Natural killer cell (primary cell): ENCODE measurements around the gene COL15A1. TPM values are rescaled to one million over a fixed set of nuclear protein-coding genes. Genes with fewer than 3 reads are reported as not detected.

Experiments
- ATAC-seq, 3 donors: fragments of 150-1000 bp in 2 of 3; fragments of 200-7000 bp in 1 of 3; cut with Tn5 transposase; 1 replicate in 1 of 3; 2 replicates in 2 of 3; pipeline ENCODE4 v1.10.0; 2021; ENCODE audit warnings: mild to moderate bottlenecking in 2 of 3, moderate library complexity in 2 of 3
- DNase-seq, 2 donors: peaks; one replicate each; pipeline versions ENCODE4 v3.0.0 to v3.0.0-alpha.2; 2013 to 2021; ENCODE audit warnings: mixed read lengths in 1 of 2
- H3K27ac ChIP-seq: one replicate; pipeline ENCODE4 v1.5.1; 2013; ENCODE audit warnings: mild to moderate bottlenecking, low read length
- H3K27me3 ChIP-seq: one replicate; pipeline ENCODE4 v1.6.1; 2013; ENCODE audit warnings: low read length; ENCODE audit not compliant: control insufficient read depth, insufficient read depth
- H3K36me3 ChIP-seq: one replicate; pipeline ENCODE4 v1.6.1; 2013; ENCODE audit warnings: low read length; ENCODE audit not compliant: control insufficient read depth, insufficient read depth
- H3K4me1 ChIP-seq: one replicate; pipeline ENCODE4 v1.6.1; 2013; ENCODE audit warnings: low read length; ENCODE audit not compliant: control insufficient read depth, insufficient read depth
- H3K4me3 ChIP-seq: one replicate; pipeline ENCODE4 v1.5.1; 2013; ENCODE audit warnings: low read length
- H3K9me3 ChIP-seq: one replicate; pipeline ENCODE4 v1.6.1; 2013; ENCODE audit warnings: low read length; ENCODE audit not compliant: control insufficient read depth, insufficient read depth
- H3K27ac Mint-ChIP-seq, 2 donors: one replicate each; pipeline ENCODE4 v1.8.0; 2022; ENCODE audit warnings: mild to moderate bottlenecking in 2 of 2, mixed read lengths in 2 of 2, moderate library complexity in 1 of 2
- H3K27me3 Mint-ChIP-seq, 2 donors: one replicate each; pipeline ENCODE4 v1.8.0; 2022; ENCODE audit warnings: low read depth in 2 of 2, mixed read lengths in 2 of 2
- H3K36me3 Mint-ChIP-seq: one replicate; pipeline ENCODE4 v1.8.0; 2022; ENCODE audit warnings: mixed read lengths
- H3K4me1 Mint-ChIP-seq, 2 donors: one replicate each; pipeline ENCODE4 v1.8.0; 2022; ENCODE audit warnings: mixed read lengths in 2 of 2
- H3K4me3 Mint-ChIP-seq: one replicate; pipeline ENCODE4 v1.8.0; 2022; ENCODE audit warnings: mild to moderate bottlenecking, moderate library complexity, mixed read lengths
- H3K9me3 Mint-ChIP-seq, 2 donors: one replicate each; pipeline ENCODE4 v1.8.0; 2022; ENCODE audit warnings: mixed read lengths in 2 of 2
- CTCF ChIP-seq: fragments of 200-600 bp; IDR thresholded peaks from one replicate; pipeline ENCODE4 v1.8.0; 2022; ENCODE audit warnings: antibody characterized with exemption
- WGBS: methylation state at CpG from one replicate; pipeline ENCODE4 v1.1.7; 2013; ENCODE audit warnings: missing lambda C conversion rate; ENCODE audit not compliant: insufficient coverage; 5-methylcytosine and 5-hydroxymethylcytosine counted together
- intact Hi-C: fragments of 100-400 bp; cut with micrococcal nuclease; formaldehyde crosslinking; loops from one replicate; pipeline ENCODE4 v1.14.2; 2022
- total RNA-seq, 4 donors: library from RNA; stranded (reverse); fragments of 120-200 nt in 1 of 4; gene quantifications; one replicate each; pipeline versions ENCODE4 v1.2.3 to v1.2.4, GENCODE V29; 2013 to 2022

Gene COL15A1
- total RNA-seq, 3 donors from 2014 or later (not counting 1 experiment from before 2014, with no cell fraction given), result 0.18 to 0.82 (median 0.19) TPM

GRCh38 chr9:99050924-99051323, 107.2 kb downstream of the COL15A1 start:
- H3K36me3 Mint-ChIP-seq, result no peaks in the 10 kb centered on the region
- peaks cover 0 to 2% of the 10 kb centered on the region in 2 donors for H3K9me3 Mint-ChIP-seq
- WGBS, result 93% methylated on average over 4 of the region's 4 CpGs
- H3K27ac Mint-ChIP-seq, result no peak overlapping the region
- Histone ChIP-seq H3K9me3 (no peaks in the 10 kb centered on the region), H3K4me3 (no peak overlapping the region), H3K4me1 (peaks cover 88% of the 10 kb centered on the region), H3K27me3 (no peaks in the 10 kb centered on the region), H3K36me3 (no peaks in the 10 kb centered on the region), H3K27ac (no peak overlapping the region)
- intact Hi-C loops, result loop anchor here (10.0 kb wide), 1 partner anchor 774 kb away; the partner anchor contains the start of gene NR4A3
- DNase-seq (no peak), ATAC-seq (no peak)
- H3K4me3 Mint-ChIP-seq, result no peak overlapping the region
- H3K27me3 Mint-ChIP-seq, result no peaks in the 10 kb centered on the region
- peaks cover 77 to 85% of the 10 kb centered on the region in 2 donors for H3K4me1 Mint-ChIP-seq
- TF ChIP-seq CTCF, result no peak

GRCh38 chr9:99051406-99051805, 107.7 kb downstream of the COL15A1 start:
- no peak overlapping the region for H3K27ac Mint-ChIP-seq
- intact Hi-C loops, result loop anchor here (10.0 kb wide), 1 partner anchor 773 kb away; the partner anchor contains the start of gene NR4A3
- Histone ChIP-seq H3K27me3 (no peaks in the 10 kb centered on the region), H3K36me3 (no peaks in the 10 kb centered on the region), H3K4me1 (peaks cover 88% of the 10 kb centered on the region), H3K27ac (no peak overlapping the region), H3K4me3 (no peak overlapping the region), H3K9me3 (no peaks in the 10 kb centered on the region)
- TF ChIP-seq CTCF, result no peak
- ATAC-seq (no peak), DNase-seq (no peak)
- H3K36me3 Mint-ChIP-seq, result peaks cover 1% of the 10 kb centered on the region
- H3K27me3 Mint-ChIP-seq, result no peaks in the 10 kb centered on the region
- peaks cover 0 to 2% of the 10 kb centered on the region in 2 donors for H3K9me3 Mint-ChIP-seq
- H3K4me1 Mint-ChIP-seq, result peaks cover 77 to 86% of the 10 kb centered on the region in 2 donors
- no peak overlapping the region for H3K4me3 Mint-ChIP-seq
- WGBS, result 97% methylated on average over 3 of the region's 3 CpGs

GRCh38 chr9:99051851-99052250, 108.1 kb downstream of the COL15A1 start:
- no peak overlapping the region for H3K27ac Mint-ChIP-seq
- 80% methylated on average over 4 of the region's 4 CpGs for WGBS
- intact Hi-C loops, result loop anchor here (10.0 kb wide), 1 partner anchor 773 kb away; the partner anchor contains the start of gene NR4A3
- Histone ChIP-seq H3K4me3 (no peak overlapping the region), H3K27ac (peak overlapping the region; percentile 54), H3K4me1 (peaks cover 86% of the 10 kb centered on the region), H3K36me3 (no peaks in the 10 kb centered on the region), H3K9me3 (no peaks in the 10 kb centered on the region), H3K27me3 (no peaks in the 10 kb centered on the region)
- TF ChIP-seq CTCF, result no peak
- H3K9me3 Mint-ChIP-seq, result peaks cover 0 to 5% of the 10 kb centered on the region in 2 donors
- peaks cover 77 to 86% of the 10 kb centered on the region in 2 donors for H3K4me1 Mint-ChIP-seq
- DNase-seq (no peak), ATAC-seq (no peak)
- no peaks in the 10 kb centered on the region for H3K27me3 Mint-ChIP-seq
- H3K36me3 Mint-ChIP-seq, result peaks cover 6% of the 10 kb centered on the region
- no peak overlapping the region for H3K4me3 Mint-ChIP-seq
